Liver (tissue), 9 donors: Measurements from ENCODE around the gene ZNF318. TPM values are rescaled to one million over a fixed set of nuclear protein-coding genes. Genes with fewer than 3 reads are reported as not detected.

ENCODE experiments used
- DNase-seq: peaks from one replicate; pipeline ENCODE4 v3.0.0-alpha.2; 2017; ENCODE audit warnings: low spot score
- H3K27ac ChIP-seq, 2 donors: one replicate each; pipeline ENCODE4 v1.7.0; 2013; ENCODE audit warnings: inconsistent platforms in 2 of 2, low read length in 2 of 2, control low read depth in 1 of 2, low read depth in 1 of 2, mild to moderate bottlenecking in 1 of 2
- H3K27me3 ChIP-seq, 4 donors: one replicate each; pipeline versions ENCODE4 v1.6.1 to v1.7.0; 2013; ENCODE audit warnings: low read length in 3 of 4, inconsistent platforms in 1 of 4, mild to moderate bottlenecking in 1 of 4, moderate library complexity in 1 of 4; ENCODE audit not compliant: control insufficient read depth in 4 of 4, insufficient read depth in 4 of 4
- H3K36me3 ChIP-seq, 4 donors: one replicate each; pipeline versions ENCODE4 v1.6.1 to v1.7.0; 2013; ENCODE audit warnings: low read length in 3 of 4, mild to moderate bottlenecking in 3 of 4, low read depth in 1 of 4, moderate library complexity in 1 of 4; ENCODE audit not compliant: control insufficient read depth in 4 of 4, insufficient read depth in 3 of 4
- H3K4me1 ChIP-seq, 4 donors: one replicate each; pipeline versions ENCODE4 v1.6.1 to v1.7.0; 2013; ENCODE audit warnings: low read length in 3 of 4, mild to moderate bottlenecking in 3 of 4, moderate library complexity in 1 of 4; ENCODE audit not compliant: control insufficient read depth in 4 of 4, insufficient read depth in 4 of 4
- H3K4me3 ChIP-seq, 3 donors: one replicate each; pipeline versions ENCODE4 v1.6.1 to v1.7.0; 2013; ENCODE audit warnings: low read length in 3 of 3, control low read depth in 1 of 3, low read depth in 1 of 3, mild to moderate bottlenecking in 1 of 3
- H3K9ac ChIP-seq, 2 donors: one replicate each; pipeline ENCODE4 v1.7.0; 2013; ENCODE audit warnings: low read length in 2 of 2, mild to moderate bottlenecking in 2 of 2, moderate library complexity in 2 of 2, control low read depth in 1 of 2, low read depth in 1 of 2
- H3K9me3 ChIP-seq, 4 donors: one replicate each; pipeline versions ENCODE4 v1.6.1 to v1.7.0; 2013; ENCODE audit warnings: low read length in 3 of 4; ENCODE audit not compliant: control insufficient read depth in 4 of 4
- EGR1 ChIP-seq, 2 donors: IDR thresholded peaks; 2 replicates each; pipeline ENCODE4 v1.6.1; 2016 to 2018; ENCODE audit warnings: antibody characterized with exemption in 2 of 2, low read depth in 2 of 2
- FOXA1 ChIP-seq: IDR thresholded peaks from 2 replicates; pipeline ENCODE4 v1.6.1; 2016; ENCODE audit warnings: antibody characterized with exemption
- FOXA2 ChIP-seq: IDR thresholded peaks from 2 replicates; pipeline ENCODE4 v1.6.1; 2016; ENCODE audit warnings: antibody characterized with exemption
- GABPA ChIP-seq, 2 donors: IDR thresholded peaks in 1 of 2; conservative IDR thresholded peaks in 1 of 2; 2 replicates each; pipeline ENCODE4 v1.6.1; 2016; ENCODE audit warnings: antibody characterized with exemption in 2 of 2, mild to moderate bottlenecking in 1 of 2, moderate library complexity in 1 of 2
- HNF4A ChIP-seq, 2 donors: conservative IDR thresholded peaks; 2 replicates each; pipeline ENCODE4 v1.6.1; 2016; ENCODE audit warnings: antibody characterized with exemption in 2 of 2, mild to moderate bottlenecking in 2 of 2
- HNF4G ChIP-seq: IDR thresholded peaks from 2 replicates; pipeline ENCODE4 v1.6.1; 2016; ENCODE audit warnings: antibody characterized with exemption
- JUND ChIP-seq, 2 donors: IDR thresholded peaks; 2 replicates each; pipeline ENCODE4 v1.6.1; 2016; ENCODE audit warnings: antibody characterized with exemption in 2 of 2
- NR2F2 ChIP-seq: IDR thresholded peaks from 2 replicates; pipeline ENCODE4 v1.6.1; 2016; ENCODE audit warnings: antibody characterized with exemption
- RAD21 ChIP-seq, 2 donors: IDR thresholded peaks; 2 replicates each; pipeline ENCODE4 v1.6.1; 2016; ENCODE audit warnings: antibody characterized with exemption in 2 of 2, mild to moderate bottlenecking in 2 of 2
- SP1 ChIP-seq: IDR thresholded peaks from 2 replicates; pipeline ENCODE4 v1.6.1; 2018; ENCODE audit warnings: antibody characterized with exemption, mild to moderate bottlenecking
- TAF1 ChIP-seq: conservative IDR thresholded peaks from 2 replicates; pipeline ENCODE4 v1.6.1; 2016; ENCODE audit warnings: antibody characterized with exemption, mild to moderate bottlenecking
- WGBS: extraction: QIAGEN DNeasy Blood & Tissue Kit; methylation state at CpG from one replicate; pipeline ENCODE4 v1.1.7; 2013; 5-methylcytosine and 5-hydroxymethylcytosine counted together
- polyA plus RNA-seq, 2 donors: library from polyadenylated mRNA; stranded (reverse) in 1 of 2; unstranded in 1 of 2; fragments of 200-250 nt in 1 of 2; fragments of >200 nt in 1 of 2; fragmentation: Nextera tagmentation in 1 of 2; extraction: Ambion mirVana in 1 of 2; gene quantifications; one replicate each; pipeline versions ENCODE4 v1.2.1 to v1.2.3, GENCODE V29; 2013 to 2015
- total RNA-seq, 2 donors: library from RNA; depleted of rRNA; stranded (reverse); fragments of >200 nt; gene quantifications; one replicate each; pipeline ENCODE4 v1.2.3, GENCODE V29; 2014
- TF ChIP-seq, protein P1 (sequence below): IDR thresholded peaks from 2 replicates; pipeline ENCODE4 v1.6.1; 2016; ENCODE audit warnings: antibody characterized with exemption, mild to moderate bottlenecking
- TF ChIP-seq, protein P2 (sequence below): IDR thresholded peaks from 2 replicates; pipeline ENCODE4 v1.6.1; 2016; ENCODE audit warnings: antibody characterized with exemption
- TF ChIP-seq, protein P3 (sequence below): IDR thresholded peaks from 2 replicates; pipeline ENCODE4 v1.6.1; 2016; ENCODE audit warnings: antibody characterized with exemption
- TF ChIP-seq, protein P4 (sequence below): IDR thresholded peaks from 2 replicates; pipeline ENCODE4 v1.6.1; 2016; ENCODE audit warnings: antibody characterized with exemption
- donor health status: healthy.
- donor health status: healthy.
- donor health status: healthy.
- donor health status: healthy.
- donor health status: healthy.

Gene ZNF318
- total and polyA plus RNA-seq, 4 donors, result 3.6 to 9.1 (median 4.2) TPM

DNA sequence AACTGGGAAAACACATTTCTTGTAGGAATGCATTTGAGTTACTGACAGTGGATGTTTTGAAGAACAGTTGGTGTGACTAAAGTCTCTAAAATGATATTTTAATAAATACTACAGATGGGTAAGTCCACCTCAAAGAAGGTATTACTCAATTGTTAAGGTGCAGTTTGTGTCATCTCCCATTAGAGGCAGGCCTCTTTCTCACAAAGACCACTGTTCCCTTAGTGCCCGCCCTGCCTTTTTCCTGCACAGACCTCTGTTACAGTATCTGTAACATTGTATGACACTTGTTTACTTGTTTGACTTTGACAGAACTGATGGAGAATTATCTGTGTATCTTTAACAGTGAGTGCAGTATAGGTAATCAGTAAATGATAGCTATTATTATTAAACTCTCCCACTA, 55.6 kb downstream of the ZNF318 start:
- Histone ChIP-seq H3K4me3 (no peak overlapping the region), H3K9me3 (no peaks in the 10 kb centered on the region), H3K9ac (no peak overlapping the region), H3K27me3 (no peaks in the 10 kb centered on the region), H3K4me1 (peaks cover 0 to 7% (median 5%) of the 10 kb centered on the region in 4 donors), H3K36me3 (no peaks in the 10 kb centered on the region), H3K27ac (no peak overlapping the region)
- TF ChIP-seq SP1 (no peak), JUND (IDR thresholded peaks at IDR 0.05) (no peak), RAD21 (IDR thresholded peaks at IDR 0.05) (no peak), HNF4G (no peak), FOXA2 (no peak), FOXA1 (no peak), NR2F2 (no peak)
- TF ChIP-seq, protein P1, sequence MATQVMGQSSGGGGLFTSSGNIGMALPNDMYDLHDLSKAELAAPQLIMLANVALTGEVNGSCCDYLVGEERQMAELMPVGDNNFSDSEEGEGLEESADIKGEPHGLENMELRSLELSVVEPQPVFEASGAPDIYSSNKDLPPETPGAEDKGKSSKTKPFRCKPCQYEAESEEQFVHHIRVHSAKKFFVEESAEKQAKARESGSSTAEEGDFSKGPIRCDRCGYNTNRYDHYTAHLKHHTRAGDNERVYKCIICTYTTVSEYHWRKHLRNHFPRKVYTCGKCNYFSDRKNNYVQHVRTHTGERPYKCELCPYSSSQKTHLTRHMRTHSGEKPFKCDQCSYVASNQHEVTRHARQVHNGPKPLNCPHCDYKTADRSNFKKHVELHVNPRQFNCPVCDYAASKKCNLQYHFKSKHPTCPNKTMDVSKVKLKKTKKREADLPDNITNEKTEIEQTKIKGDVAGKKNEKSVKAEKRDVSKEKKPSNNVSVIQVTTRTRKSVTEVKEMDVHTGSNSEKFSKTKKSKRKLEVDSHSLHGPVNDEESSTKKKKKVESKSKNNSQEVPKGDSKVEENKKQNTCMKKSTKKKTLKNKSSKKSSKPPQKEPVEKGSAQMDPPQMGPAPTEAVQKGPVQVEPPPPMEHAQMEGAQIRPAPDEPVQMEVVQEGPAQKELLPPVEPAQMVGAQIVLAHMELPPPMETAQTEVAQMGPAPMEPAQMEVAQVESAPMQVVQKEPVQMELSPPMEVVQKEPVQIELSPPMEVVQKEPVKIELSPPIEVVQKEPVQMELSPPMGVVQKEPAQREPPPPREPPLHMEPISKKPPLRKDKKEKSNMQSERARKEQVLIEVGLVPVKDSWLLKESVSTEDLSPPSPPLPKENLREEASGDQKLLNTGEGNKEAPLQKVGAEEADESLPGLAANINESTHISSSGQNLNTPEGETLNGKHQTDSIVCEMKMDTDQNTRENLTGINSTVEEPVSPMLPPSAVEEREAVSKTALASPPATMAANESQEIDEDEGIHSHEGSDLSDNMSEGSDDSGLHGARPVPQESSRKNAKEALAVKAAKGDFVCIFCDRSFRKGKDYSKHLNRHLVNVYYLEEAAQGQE, result no peak
- TF ChIP-seq, protein P2, sequence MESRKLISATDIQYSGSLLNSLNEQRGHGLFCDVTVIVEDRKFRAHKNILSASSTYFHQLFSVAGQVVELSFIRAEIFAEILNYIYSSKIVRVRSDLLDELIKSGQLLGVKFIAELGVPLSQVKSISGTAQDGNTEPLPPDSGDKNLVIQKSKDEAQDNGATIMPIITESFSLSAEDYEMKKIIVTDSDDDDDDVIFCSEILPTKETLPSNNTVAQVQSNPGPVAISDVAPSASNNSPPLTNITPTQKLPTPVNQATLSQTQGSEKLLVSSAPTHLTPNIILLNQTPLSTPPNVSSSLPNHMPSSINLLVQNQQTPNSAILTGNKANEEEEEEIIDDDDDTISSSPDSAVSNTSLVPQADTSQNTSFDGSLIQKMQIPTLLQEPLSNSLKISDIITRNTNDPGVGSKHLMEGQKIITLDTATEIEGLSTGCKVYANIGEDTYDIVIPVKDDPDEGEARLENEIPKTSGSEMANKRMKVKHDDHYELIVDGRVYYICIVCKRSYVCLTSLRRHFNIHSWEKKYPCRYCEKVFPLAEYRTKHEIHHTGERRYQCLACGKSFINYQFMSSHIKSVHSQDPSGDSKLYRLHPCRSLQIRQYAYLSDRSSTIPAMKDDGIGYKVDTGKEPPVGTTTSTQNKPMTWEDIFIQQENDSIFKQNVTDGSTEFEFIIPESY, result no peak
- TF ChIP-seq, protein P3, sequence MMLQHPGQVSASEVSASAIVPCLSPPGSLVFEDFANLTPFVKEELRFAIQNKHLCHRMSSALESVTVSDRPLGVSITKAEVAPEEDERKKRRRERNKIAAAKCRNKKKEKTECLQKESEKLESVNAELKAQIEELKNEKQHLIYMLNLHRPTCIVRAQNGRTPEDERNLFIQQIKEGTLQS, result no peak
- no peak for DNase-seq
- 94% methylated on average over 1 of the region's 1 CpG for WGBS

DNA sequence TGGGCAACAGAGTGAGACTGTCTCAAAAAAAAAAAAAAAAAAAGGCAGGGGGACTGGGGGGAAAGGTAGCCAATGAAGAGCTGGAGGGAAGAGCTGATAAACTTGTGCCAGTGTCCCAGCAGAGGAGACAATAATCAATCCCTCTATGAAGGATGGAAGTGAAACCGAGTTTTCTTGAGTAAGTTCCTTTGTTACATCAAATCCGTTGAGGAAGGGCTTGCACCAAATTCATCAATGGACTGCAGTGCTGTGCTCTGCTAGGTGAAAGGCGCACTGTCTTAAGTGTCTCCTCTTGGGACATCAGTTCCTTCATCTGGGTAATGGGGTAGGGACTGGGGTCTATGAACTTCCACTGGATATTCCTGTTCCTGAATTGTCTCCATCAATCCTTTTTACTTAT, 57.8 kb downstream of the ZNF318 start:
- no peak overlapping the region for H3K4me3 ChIP-seq
- H3K27ac ChIP-seq, result no peak overlapping the region
- 76% methylated on average over 3 of the region's 3 CpGs for WGBS
- H3K36me3 ChIP-seq, result no peaks in the 10 kb centered on the region
- H3K4me1 ChIP-seq, result peaks cover 4 to 20% (median 10%) of the 10 kb centered on the region in 4 donors
- no peaks in the 10 kb centered on the region for H3K9me3 ChIP-seq
- TF ChIP-seq TAF1 (no peak), GABPA (IDR thresholded peaks at IDR 0.05 in 1 of 2, conservative IDR thresholded peaks at IDR 0.05 in 1 of 2) (no peak), RAD21 (IDR thresholded peaks at IDR 0.05) (no peak), FOXA1 (no peak), SP1 (no peak), HNF4A (conservative IDR thresholded peaks at IDR 0.05) (no peak), HNF4G (no peak), FOXA2 (no peak), NR2F2 (no peak), EGR1 (IDR thresholded peaks at IDR 0.05; ENCODE audit: low read depth in 2 of 2) (no peak), JUND (IDR thresholded peaks at IDR 0.05) (no peak)
- TF ChIP-seq, protein P4, sequence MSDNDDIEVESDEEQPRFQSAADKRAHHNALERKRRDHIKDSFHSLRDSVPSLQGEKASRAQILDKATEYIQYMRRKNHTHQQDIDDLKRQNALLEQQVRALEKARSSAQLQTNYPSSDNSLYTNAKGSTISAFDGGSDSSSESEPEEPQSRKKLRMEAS, result no peak
- TF ChIP-seq, protein P2, result no peak
- DNase-seq, result no peak
- H3K27me3 ChIP-seq, result no peaks in the 10 kb centered on the region
- H3K9ac ChIP-seq, result no peak overlapping the region
